GM18519 (cell line): ENCODE measurements around the gene TM4SF18.
"Not testable (repeated sequence)": the region's sequence is repeated elsewhere in the genome, so short reads cannot be mapped to it uniquely, and the experiment has no call there.

Source experiments
- ATAC-seq: cut with Tn5 transposase; IDR thresholded peaks from one replicate; pipeline ENCODE4 v1.9.1; 2021; ENCODE audit warnings: mild to moderate bottlenecking, moderate library complexity; ENCODE audit not compliant: unreplicated experiment, low FRiP score

The TM4SF18 gene

GRCh38 chr3:149368674-149369497 lies 35.5 kb upstream of the TM4SF18 start:
- ATAC-seq = no peak

- no peak for ATAC-seq
Measured at GRCh38 chr3:149368201-149368673, 34.8 kb upstream of the TM4SF18 start.

DNA sequence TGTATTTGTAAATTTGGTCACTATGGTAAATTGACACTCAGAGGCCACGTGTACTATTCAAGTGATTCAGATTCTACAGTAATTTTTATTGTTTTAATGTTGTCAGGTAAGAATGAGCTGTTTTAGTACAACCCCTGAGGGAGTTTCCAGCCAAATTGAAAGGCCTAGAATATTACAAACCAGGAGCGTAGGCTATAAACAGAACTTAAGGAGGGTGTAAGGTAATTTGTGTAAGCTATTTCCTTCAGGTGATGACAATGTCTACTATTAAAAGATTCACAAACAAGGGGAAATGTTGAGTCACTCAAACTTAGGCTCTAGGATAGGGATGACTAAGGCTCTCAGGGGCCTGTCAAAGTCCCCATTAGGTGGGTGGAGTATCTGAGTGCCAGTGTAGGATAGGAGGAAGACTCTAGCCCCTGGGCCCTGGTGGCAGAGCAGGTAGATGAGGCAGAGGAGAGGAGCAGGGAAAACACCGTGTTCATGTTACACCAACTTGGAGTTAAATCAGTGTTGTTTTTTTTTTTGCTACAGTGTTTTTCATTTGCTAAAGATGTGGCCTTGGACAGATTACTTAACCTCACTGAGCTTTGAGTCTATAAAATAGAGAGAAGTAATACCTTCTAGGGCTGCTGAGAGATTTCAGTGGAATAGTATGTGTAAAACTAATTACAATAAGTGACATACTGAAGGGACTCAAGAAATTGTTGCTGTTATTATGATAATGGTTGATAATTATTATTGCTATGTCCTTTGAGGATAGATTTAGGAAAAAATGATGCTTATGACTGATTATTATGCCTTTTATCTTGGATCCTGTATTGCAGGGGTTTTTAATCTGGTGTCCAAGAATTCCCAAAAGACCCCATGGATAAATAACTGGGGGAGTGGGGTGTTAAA lies 33.8 kb upstream of the TM4SF18 start:
- no peak for ATAC-seq

- no peak for ATAC-seq
Measured at GRCh38 chr3:149366031-149366430, 32.6 kb upstream of the TM4SF18 start.

GRCh38 chr3:149364624-149365023 lies 31.2 kb upstream of the TM4SF18 start:
- ATAC-seq = no peak

DNA sequence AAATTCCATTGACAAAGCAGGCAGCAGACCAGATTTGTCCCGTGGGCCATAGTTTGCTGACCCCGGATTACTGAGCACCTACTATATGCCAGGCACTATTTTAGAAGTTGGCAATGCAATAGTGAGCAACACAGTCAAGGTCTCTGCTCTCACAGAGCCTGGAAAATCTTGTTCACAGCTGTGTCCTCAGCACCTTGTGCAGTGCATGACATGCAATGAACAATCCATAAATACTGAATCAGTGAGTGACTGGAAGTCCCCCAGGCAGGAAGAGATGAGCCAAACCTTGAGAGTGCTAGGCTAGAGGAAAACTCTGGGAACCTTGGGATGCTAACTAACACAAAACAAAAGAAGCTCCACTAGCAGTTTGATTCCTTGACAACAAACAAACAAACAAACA lies 29.6 kb upstream of the TM4SF18 start:
- no peak for ATAC-seq

GRCh38 chr3:149362366-149362765 lies 28.9 kb upstream of the TM4SF18 start:
- ATAC-seq = no peak

GRCh38 chr3:149356630-149357029 lies 23.2 kb upstream of the TM4SF18 start:
- no peak for ATAC-seq

GRCh38 chr3:149356044-149356592 lies 22.7 kb upstream of the TM4SF18 start:
- no peak for ATAC-seq

DNA sequence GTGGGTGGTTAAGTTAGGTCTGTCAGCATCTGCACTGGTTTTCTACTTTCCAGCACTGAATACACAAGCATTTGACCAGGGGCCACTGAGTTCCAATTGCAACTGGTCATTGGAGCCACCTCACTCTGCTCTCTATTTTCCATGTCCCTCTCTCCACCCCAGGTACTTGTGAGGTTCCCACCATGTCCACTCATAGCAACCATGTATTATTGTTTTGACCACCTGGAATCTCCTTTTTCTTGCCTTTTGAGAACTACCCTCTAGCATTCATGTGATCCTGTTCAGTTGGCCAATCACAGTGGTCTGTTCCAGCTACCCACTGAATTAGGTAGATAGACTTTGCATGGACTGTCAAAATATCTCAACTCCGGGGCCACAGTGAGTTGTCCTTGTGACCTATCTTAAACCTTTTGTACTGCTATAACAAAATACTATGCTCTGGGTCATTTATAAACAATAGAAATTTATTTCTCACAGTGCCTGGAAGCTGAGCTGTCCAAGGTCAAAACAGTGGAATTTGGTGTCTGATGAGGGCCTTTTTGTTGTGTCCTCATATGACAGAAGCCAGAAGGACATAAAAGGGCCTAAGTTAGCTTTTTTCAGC lies 20.2 kb upstream of the TM4SF18 start:
- no peak for ATAC-seq

GRCh38 chr3:149352556-149352955 lies 19.1 kb upstream of the TM4SF18 start:
- ATAC-seq = peak; percentile 92

DNA sequence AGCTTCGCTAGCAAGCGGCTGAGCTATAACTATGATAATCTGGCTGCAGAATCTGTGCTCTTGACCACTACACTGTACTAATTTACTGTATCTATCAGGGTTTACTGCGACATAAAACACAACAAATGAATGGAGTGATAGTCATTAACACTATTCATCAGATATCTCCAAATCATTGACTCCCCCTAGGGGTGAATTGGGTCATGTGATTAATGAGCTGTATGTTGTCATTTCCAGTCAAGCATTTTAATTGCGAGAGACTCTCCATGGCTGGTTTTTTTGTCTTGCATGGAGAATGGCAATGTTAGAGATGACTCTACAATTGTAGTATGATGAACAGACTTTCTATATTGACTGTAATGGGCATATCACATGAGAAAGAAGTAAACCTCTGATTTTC lies 10.5 kb upstream of the TM4SF18 start:
- ATAC-seq = no peak

GRCh38 chr3:149342413-149343380 lies 9.3 kb upstream of the TM4SF18 start:
- ATAC-seq = no peak

- ATAC-seq = no peak
Measured at GRCh38 chr3:149340310-149340933, 7.0 kb upstream of the TM4SF18 start.

DNA sequence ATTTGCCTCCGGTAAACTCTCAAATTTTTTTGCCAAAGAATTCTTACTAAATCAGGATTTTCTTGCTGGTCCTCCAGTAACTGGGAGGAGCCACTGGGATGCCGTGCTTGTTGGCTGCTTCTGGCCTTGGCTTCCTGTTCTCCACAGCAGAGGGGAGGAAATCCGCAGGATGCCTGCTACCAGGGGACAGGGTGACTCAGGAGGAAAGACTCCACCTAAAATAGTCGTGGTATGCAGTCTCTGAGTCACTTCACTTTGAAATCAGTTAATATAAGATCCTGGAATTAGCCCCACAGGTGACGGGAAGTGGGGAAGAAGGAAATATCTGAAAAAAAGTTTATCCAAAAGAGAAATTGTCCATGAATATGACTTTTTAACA lies 6.5 kb upstream of the TM4SF18 start:
- no peak for ATAC-seq

- ATAC-seq = not testable (repeated sequence)
Measured at GRCh38 chr3:149337486-149337885, 4.0 kb upstream of the TM4SF18 start.

- ATAC-seq = no peak
Measured at GRCh38 chr3:149336925-149337324, 3.5 kb upstream of the TM4SF18 start.

- no peak for ATAC-seq
Measured at GRCh38 chr3:149332771-149333170, 665 bp downstream of the TM4SF18 start.

DNA sequence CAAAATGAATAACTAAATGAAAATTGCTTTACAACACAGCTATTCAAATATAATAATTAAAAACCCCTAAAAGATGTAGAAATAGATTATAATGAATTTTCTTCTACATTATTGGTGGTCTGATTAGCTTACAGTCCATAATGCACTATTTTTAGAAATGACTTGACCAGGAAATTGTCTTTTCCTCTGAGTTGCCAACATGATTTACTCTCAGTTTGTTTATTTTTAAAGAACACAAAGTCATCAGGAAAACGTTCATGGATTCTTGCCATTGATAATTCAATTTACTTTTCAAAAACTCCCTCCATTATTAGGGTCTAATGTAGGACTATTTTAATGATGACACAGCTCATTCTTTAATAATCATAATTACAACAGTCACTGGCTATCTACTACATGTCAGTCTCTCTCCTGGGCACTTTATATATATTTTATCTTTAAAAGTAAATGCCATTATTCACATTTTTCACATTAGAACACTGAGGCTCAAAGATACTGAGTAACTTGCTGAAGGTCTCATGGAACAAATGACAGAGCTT lies 1.1 kb downstream of the TM4SF18 start:
- ATAC-seq = no peak
